Right lobe of liver (tissue), 4 donors: ENCODE data around the gene TTLL6.

Experiments used
- CTCF ChIP-seq, 4 donors: fragments of 200-600 bp in 3 of 4; fragments of 450-650 bp in 1 of 4; IDR thresholded peaks; one replicate each; pipeline versions ENCODE4 v1.5.1 to v1.8.0; 2016 to 2022; ENCODE audit warnings: antibody characterized with exemption in 4 of 4, mild to moderate bottlenecking in 2 of 4
- POLR2A ChIP-seq: fragments of 450-650 bp; IDR thresholded peaks from one replicate; pipeline ENCODE4 v1.6.1; 2017; ENCODE audit warnings: antibody characterized with exemption, mild to moderate bottlenecking
- donor health status: DM: no; HTN: no; CAD: no.
- donor health status: DM: no; HTN: no; CAD: no.
- donor health status: DM: no; HTN: yes; CAD: no.

- no peak for TF ChIP-seq CTCF (IDR thresholded peaks at IDR 0.05)
- TF ChIP-seq POLR2A: no peak
Observed at GRCh38 chr17:48842746-48843145, 25.7 kb upstream of the TTLL6 start.
